OCI-LY7 (cell line): ENCODE measurements around the gene TTC7B. TPM values are rescaled to one million over a fixed set of nuclear protein-coding genes. Genes with fewer than 3 reads are reported as not detected.

Experiments used
- BruUV-seq: library from RNA; stranded (reverse); fragments of 400-500 nt; replicated peaks from 2 replicates; lab custom pipeline; 2021; lab: Mats Ljungman, UMichigan
- CTCF ChIA-PET: fragments of 300-600 bp; sonication (Branson Sonifier 250); formaldehyde crosslinking; loops from one replicate; lab custom pipeline; 2022; ENCODE audit warnings: antibody characterized with exemption; ENCODE audit not compliant: unreplicated experiment; lab: Charles Lee
- POLR2A ChIA-PET: fragments of 300-600 bp; sonication (Branson Sonifier 250); formaldehyde crosslinking; loops from one replicate; lab custom pipeline; 2022; ENCODE audit warnings: antibody characterized with exemption; lab: Charles Lee
- DNase-seq: peaks from one replicate; pipeline ENCODE4 v3.0.0-alpha.2; 2015; ENCODE audit warnings: low spot score
- H2AFZ ChIP-seq: fragments of 200-600 bp; sonication (generic), shearing (Covaris generic); 2 replicates; pipeline ENCODE4 v1.6.1; 2014; ENCODE audit warnings: mild to moderate bottlenecking, antibody characterized with exemption, low read length, moderate library complexity
- H3K27ac ChIP-seq: fragments of 200-600 bp; sonication (generic); 2 replicates; pipeline ENCODE4 v1.5.1; 2014; ENCODE audit warnings: mixed run types, low read depth, mild to moderate bottlenecking, moderate library complexity, low read length, inconsistent platforms; ENCODE audit not compliant: poor library complexity, severe bottlenecking
- H3K36me3 ChIP-seq: fragments of 200-600 bp; sonication (generic); 2 replicates; pipeline ENCODE4 v1.6.1; 2014; ENCODE audit warnings: mild to moderate bottlenecking, antibody characterized with exemption, low read length, moderate library complexity, mixed read lengths; ENCODE audit not compliant: insufficient read depth
- H3K4me1 ChIP-seq: fragments of 200-600 bp; sonication (generic); 2 replicates; pipeline ENCODE4 v1.5.1; 2014; ENCODE audit warnings: mild to moderate bottlenecking, low read length; ENCODE audit not compliant: insufficient read depth, poor library complexity, severe bottlenecking
- H3K4me2 ChIP-seq: fragments of 200-600 bp; sonication (generic); 2 replicates; pipeline ENCODE4 v1.6.1; 2014; ENCODE audit warnings: mild to moderate bottlenecking, low read length
- H3K4me3 ChIP-seq: fragments of 200-600 bp; sonication (generic); 2 replicates; pipeline ENCODE4 v1.5.1; 2014; ENCODE audit warnings: mild to moderate bottlenecking, low read depth, low read length; ENCODE audit not compliant: poor library complexity, severe bottlenecking
- H3K79me2 ChIP-seq: fragments of 200-600 bp; sonication (generic); 2 replicates; pipeline ENCODE4 v1.6.1; 2016; ENCODE audit warnings: low read depth, mild to moderate bottlenecking, low read length, moderate library complexity, mixed read lengths; ENCODE audit not compliant: insufficient read depth
- H3K9me2 ChIP-seq: fragments of 200-600 bp; sonication (generic); 2 replicates; pipeline ENCODE4 v1.6.1; 2016; ENCODE audit warnings: mild to moderate bottlenecking, low read length, mixed read lengths; ENCODE audit not compliant: insufficient read depth
- H3K9me3 ChIP-seq: fragments of 200-600 bp; sonication (generic); 2 replicates; pipeline ENCODE4 v1.6.1; 2014; ENCODE audit warnings: mild to moderate bottlenecking, mixed run types, low read length, mixed read lengths
- H4K20me1 ChIP-seq: fragments of 200-600 bp; sonication (generic); 2 replicates; pipeline ENCODE4 v1.6.1; 2014; ENCODE audit warnings: mild to moderate bottlenecking, antibody characterized with exemption, low read length, moderate library complexity, mixed read lengths; ENCODE audit not compliant: insufficient read depth
- EZH2phosphoT487 ChIP-seq: fragments of 200-600 bp; sonication (generic); IDR thresholded peaks from 2 replicates; pipeline ENCODE4 v1.6.1; 2018; ENCODE audit warnings: low read depth, borderline replicate concordance, mild to moderate bottlenecking, mixed run types, antibody characterized with exemption, low read length, moderate library complexity, mixed read lengths
- intact Hi-C: fragments of 100-400 bp; cut with micrococcal nuclease; formaldehyde crosslinking; loops from one replicate; pipeline ENCODE4 v1.10.0; 2022; ENCODE audit not compliant: unreplicated experiment
- total RNA-seq, 2 experiments: library from RNA; depleted of rRNA in 1 of 2; stranded (reverse); fragments of >200 nt in 1 of 2; shearing (Covaris generic) in 1 of 2; gene quantifications; 2 replicates each; pipeline ENCODE4 v1.2.3, GENCODE V29; 2014 to 2022
- TF ChIP-seq, protein P1 (sequence below): fragments of 200-600 bp; sonication (generic); conservative IDR thresholded peaks from 2 replicates; pipeline ENCODE4 v1.5.1; 2014; ENCODE audit warnings: mild to moderate bottlenecking, antibody characterized with exemption, low read length, moderate library complexity, mixed read lengths

TTC7B gene
- total RNA-seq, 2 experiments from 2014 or later, result 0.19 to 0.51 TPM

DNA sequence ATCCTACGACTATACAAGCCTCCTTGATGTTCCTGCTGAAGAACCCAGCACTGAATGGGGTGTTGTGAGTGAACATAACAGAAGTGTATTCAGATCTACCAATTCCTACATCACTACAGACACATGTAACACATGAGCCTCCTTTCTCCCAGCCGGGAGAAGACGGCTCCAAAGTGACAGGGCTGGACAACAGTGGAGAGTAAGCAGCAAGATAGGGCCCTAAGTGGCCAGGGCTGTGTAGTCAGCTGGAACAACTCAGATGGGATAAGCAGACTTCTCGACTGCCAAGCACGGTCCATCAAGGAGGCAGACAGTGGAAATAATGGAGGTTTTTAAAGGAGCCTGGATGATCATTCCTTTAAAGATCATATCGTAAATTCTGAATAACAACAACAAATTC lies 73.5 kb downstream of the TTC7B start:
- Histone ChIP-seq H3K9me3 (no peaks in the 10 kb centered on the region), H3K9me2 (no peaks in the 10 kb centered on the region), H3K36me3 (no peaks in the 10 kb centered on the region), H3K79me2 (no peaks in the 10 kb centered on the region), H2AFZ (no peak overlapping the region), H4K20me1 (no peaks in the 10 kb centered on the region), H3K27ac (no peak overlapping the region), H3K4me2 (no peak overlapping the region), H3K4me3 (no peak overlapping the region), H3K4me1 (no peaks in the 10 kb centered on the region)
- intact Hi-C loops, result no loop called here
- DNase-seq, result no peak
- no TSS peak for BruUV-seq
- no peak for TF ChIP-seq EZH2phosphoT487
- TF ChIP-seq, protein P1, sequence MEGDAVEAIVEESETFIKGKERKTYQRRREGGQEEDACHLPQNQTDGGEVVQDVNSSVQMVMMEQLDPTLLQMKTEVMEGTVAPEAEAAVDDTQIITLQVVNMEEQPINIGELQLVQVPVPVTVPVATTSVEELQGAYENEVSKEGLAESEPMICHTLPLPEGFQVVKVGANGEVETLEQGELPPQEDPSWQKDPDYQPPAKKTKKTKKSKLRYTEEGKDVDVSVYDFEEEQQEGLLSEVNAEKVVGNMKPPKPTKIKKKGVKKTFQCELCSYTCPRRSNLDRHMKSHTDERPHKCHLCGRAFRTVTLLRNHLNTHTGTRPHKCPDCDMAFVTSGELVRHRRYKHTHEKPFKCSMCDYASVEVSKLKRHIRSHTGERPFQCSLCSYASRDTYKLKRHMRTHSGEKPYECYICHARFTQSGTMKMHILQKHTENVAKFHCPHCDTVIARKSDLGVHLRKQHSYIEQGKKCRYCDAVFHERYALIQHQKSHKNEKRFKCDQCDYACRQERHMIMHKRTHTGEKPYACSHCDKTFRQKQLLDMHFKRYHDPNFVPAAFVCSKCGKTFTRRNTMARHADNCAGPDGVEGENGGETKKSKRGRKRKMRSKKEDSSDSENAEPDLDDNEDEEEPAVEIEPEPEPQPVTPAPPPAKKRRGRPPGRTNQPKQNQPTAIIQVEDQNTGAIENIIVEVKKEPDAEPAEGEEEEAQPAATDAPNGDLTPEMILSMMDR, result no peak
- ChIA-PET POLR2A (no interaction called here), CTCF (interaction anchor here (1.2 kb wide), 1 partner anchor 16 kb away, joined by 4 read pairs; no protein-coding TSS in a partner anchor)

DNA sequence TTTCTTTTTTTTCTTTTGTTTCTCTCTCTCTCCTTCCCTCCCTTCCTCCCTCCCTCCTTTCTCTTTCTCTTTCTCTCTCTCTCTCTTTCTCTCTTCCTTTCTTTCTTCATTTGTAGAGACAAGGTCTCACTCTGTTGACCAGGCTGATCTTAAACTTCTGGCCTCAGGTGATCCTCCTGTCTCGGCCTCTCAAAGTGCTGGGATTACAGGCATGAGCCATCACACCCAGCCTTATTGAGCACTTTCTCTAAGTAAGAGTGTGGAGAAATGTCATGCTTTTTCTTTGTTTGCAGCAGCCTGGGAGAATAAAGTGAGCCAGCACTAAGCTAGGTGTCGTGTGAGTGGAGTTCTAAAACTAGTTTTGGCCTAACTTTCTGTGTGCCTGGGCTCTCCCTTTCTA lies 74.0 kb downstream of the TTC7B start:
- BruUV-seq, result no TSS peak
- H3K79me2 ChIP-seq, result no peaks in the 10 kb centered on the region
- no peak for TF ChIP-seq EZH2phosphoT487
- TF ChIP-seq, protein P1, result no peak
- no peaks in the 10 kb centered on the region for H3K9me3 ChIP-seq
- no peaks in the 10 kb centered on the region for H3K9me2 ChIP-seq
- ChIA-PET CTCF (no interaction called here), POLR2A (no interaction called here)
- intact Hi-C loops, result no loop called here
- H3K4me3 ChIP-seq, result no peak overlapping the region
- no peak overlapping the region for H3K4me2 ChIP-seq
- H4K20me1 ChIP-seq, result no peaks in the 10 kb centered on the region
- DNase-seq, result no peak
- H3K4me1 ChIP-seq, result no peaks in the 10 kb centered on the region
- H2AFZ ChIP-seq, result no peak overlapping the region
- no peaks in the 10 kb centered on the region for H3K36me3 ChIP-seq
- no peak overlapping the region for H3K27ac ChIP-seq

DNA sequence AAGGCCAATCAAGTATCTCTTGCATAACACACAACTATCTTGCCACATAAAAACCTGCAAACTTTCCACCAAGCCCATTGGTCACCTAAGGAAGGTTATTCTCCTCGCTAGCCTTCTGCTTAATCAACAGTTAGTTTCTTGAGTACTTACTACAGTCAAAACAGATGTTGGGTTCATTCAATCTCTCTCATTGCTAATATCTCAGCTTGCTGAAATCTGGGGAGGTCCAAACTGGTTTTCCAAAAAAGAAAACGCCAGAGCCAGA lies 74.6 kb downstream of the TTC7B start:
- no peak overlapping the region for H3K4me3 ChIP-seq

More for the DNA sequence above, 74.6 kb downstream of the TTC7B start:
- TF ChIP-seq, protein P1, result no peak
- TF ChIP-seq EZH2phosphoT487, result no peak
- no peak overlapping the region for H2AFZ ChIP-seq
- H3K36me3 ChIP-seq, result no peaks in the 10 kb centered on the region
- DNase-seq, result no peak
- no peaks in the 10 kb centered on the region for H3K4me1 ChIP-seq
- H3K79me2 ChIP-seq, result no peaks in the 10 kb centered on the region
- H3K27ac ChIP-seq, result no peak overlapping the region
- CTCF ChIA-PET, result no interaction called here
- intact Hi-C loops, result no loop called here
- no peaks in the 10 kb centered on the region for H4K20me1 ChIP-seq
- POLR2A ChIA-PET, result no interaction called here
- no TSS peak for BruUV-seq
- H3K4me2 ChIP-seq, result no peak overlapping the region
- no peaks in the 10 kb centered on the region for H3K9me3 ChIP-seq
- no peaks in the 10 kb centered on the region for H3K9me2 ChIP-seq
